Ectodermal cell (in vitro differentiated cells): Measurements from ENCODE around the gene STPG4.
A peak's percentile ranks its signal among the peaks of the same experiment; 100 is the strongest.

Source experiments
- H3K27ac ChIP-seq: 2 replicates; pipeline ENCODE4 v1.7.0; 2013; ENCODE audit warnings: mild to moderate bottlenecking, low read depth, low read length; ENCODE audit not compliant: insufficient read depth, poor library complexity, severe bottlenecking
- H3K27me3 ChIP-seq: 2 replicates; pipeline ENCODE4 v1.7.0; 2013; ENCODE audit warnings: mild to moderate bottlenecking, low read length; ENCODE audit not compliant: insufficient read depth, control insufficient read depth, poor library complexity, severe bottlenecking
- H3K36me3 ChIP-seq: one replicate; pipeline ENCODE4 v1.7.0; 2013; ENCODE audit warnings: low read length; ENCODE audit not compliant: control insufficient read depth, insufficient read depth
- H3K4me1 ChIP-seq: one replicate; pipeline ENCODE4 v1.7.0; 2013; ENCODE audit warnings: low read length; ENCODE audit not compliant: control insufficient read depth, insufficient read depth
- H3K4me3 ChIP-seq: 2 replicates; pipeline ENCODE4 v1.7.0; 2013; ENCODE audit warnings: low read depth, low read length, control low read depth; ENCODE audit not compliant: insufficient read depth
- H3K9me3 ChIP-seq: 2 replicates; pipeline ENCODE4 v1.7.0; 2013; ENCODE audit warnings: mild to moderate bottlenecking, low read length, moderate library complexity; ENCODE audit not compliant: control insufficient read depth
- WGBS, 2 experiments: methylation state at CpG; one replicate each; pipeline ENCODE4 v1.1.7; 2013; ENCODE audit warnings: missing lambda C conversion rate in 2 of 2; 5-methylcytosine and 5-hydroxymethylcytosine counted together

Gene STPG4

GRCh38 chr2:47067788-47068407 lies 87.2 kb downstream of the STPG4 start:
- H3K4me1 ChIP-seq: peaks cover 51% of the 10 kb centered on the region
- H3K4me3 ChIP-seq: no peak overlapping the region
- H3K9me3 ChIP-seq: no peaks in the 10 kb centered on the region
- WGBS, 2 experiments: 89 to 90% methylated on average over 14 of the region's 14 CpGs
- no peaks in the 10 kb centered on the region for H3K36me3 ChIP-seq
- H3K27me3 ChIP-seq: no peaks in the 10 kb centered on the region
- no peak overlapping the region for H3K27ac ChIP-seq

GRCh38 chr2:47065771-47066380 lies 89.2 kb downstream of the STPG4 start:
- Histone ChIP-seq H3K27me3 (no peaks in the 10 kb centered on the region), H3K4me1 (peaks cover 49% of the 10 kb centered on the region), H3K36me3 (no peaks in the 10 kb centered on the region), H3K4me3 (no peak overlapping the region), H3K9me3 (no peaks in the 10 kb centered on the region), H3K27ac (no peak overlapping the region)
- WGBS, 2 experiments: 93% methylated on average over 4 of the region's 4 CpGs

DNA sequence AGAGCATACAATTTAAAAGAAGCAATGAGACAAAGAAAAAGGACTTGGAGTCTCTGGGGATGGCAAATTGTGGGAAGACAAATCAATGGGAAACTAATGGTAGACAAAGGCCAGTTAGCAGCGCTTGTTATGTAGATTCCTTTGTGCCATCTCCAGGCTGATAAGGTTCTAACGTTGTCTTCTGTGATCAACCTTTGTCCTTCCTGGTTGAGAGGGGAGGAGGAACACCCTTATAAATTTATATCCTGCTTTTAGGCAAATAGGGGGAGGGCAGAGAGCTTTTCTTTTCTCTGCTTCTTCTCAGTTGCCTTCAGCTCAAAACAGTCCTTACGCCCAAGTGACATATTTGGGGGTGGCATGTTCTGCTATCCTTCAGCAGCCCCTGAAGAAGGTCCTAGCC lies 89.8 kb downstream of the STPG4 start:
- H3K27ac ChIP-seq: no peak overlapping the region
- no peaks in the 10 kb centered on the region for H3K36me3 ChIP-seq
- H3K4me3 ChIP-seq: no peak overlapping the region
- peaks cover 43% of the 10 kb centered on the region for H3K4me1 ChIP-seq
- WGBS, 2 experiments: 70 to 76% methylated on average over 3 of the region's 3 CpGs
- no peaks in the 10 kb centered on the region for H3K9me3 ChIP-seq
- H3K27me3 ChIP-seq: no peaks in the 10 kb centered on the region

- Histone ChIP-seq H3K9me3 (no peaks in the 10 kb centered on the region), H3K27ac (peak overlapping the region; percentile 33), H3K4me3 (no peak overlapping the region), H3K27me3 (no peaks in the 10 kb centered on the region), H3K36me3 (no peaks in the 10 kb centered on the region), H3K4me1 (peaks cover 37% of the 10 kb centered on the region)
- WGBS, 2 experiments: 92 to 96% methylated on average over 5 of the region's 5 CpGs
Measured at GRCh38 chr2:47064106-47064505, 91.0 kb downstream of the STPG4 start.

GRCh38 chr2:47063538-47063930 lies 91.6 kb downstream of the STPG4 start:
- Histone ChIP-seq H3K36me3 (no peaks in the 10 kb centered on the region), H3K27me3 (no peaks in the 10 kb centered on the region), H3K4me1 (peaks cover 34% of the 10 kb centered on the region), H3K4me3 (no peak overlapping the region), H3K9me3 (no peaks in the 10 kb centered on the region), H3K27ac (peak overlapping the region; percentile 47)
- WGBS, 2 experiments: 82 to 85% methylated on average over 4 of the region's 4 CpGs

GRCh38 chr2:47062681-47063537 lies 92.2 kb downstream of the STPG4 start:
- no peak overlapping the region for H3K4me3 ChIP-seq
- peaks cover 33% of the 10 kb centered on the region for H3K4me1 ChIP-seq
- WGBS, 2 experiments: 83 to 85% methylated on average over 8 of the region's 8 CpGs
- peak overlapping the region; percentile 42 for H3K27ac ChIP-seq
- no peaks in the 10 kb centered on the region for H3K36me3 ChIP-seq
- no peaks in the 10 kb centered on the region for H3K9me3 ChIP-seq
- no peaks in the 10 kb centered on the region for H3K27me3 ChIP-seq

DNA sequence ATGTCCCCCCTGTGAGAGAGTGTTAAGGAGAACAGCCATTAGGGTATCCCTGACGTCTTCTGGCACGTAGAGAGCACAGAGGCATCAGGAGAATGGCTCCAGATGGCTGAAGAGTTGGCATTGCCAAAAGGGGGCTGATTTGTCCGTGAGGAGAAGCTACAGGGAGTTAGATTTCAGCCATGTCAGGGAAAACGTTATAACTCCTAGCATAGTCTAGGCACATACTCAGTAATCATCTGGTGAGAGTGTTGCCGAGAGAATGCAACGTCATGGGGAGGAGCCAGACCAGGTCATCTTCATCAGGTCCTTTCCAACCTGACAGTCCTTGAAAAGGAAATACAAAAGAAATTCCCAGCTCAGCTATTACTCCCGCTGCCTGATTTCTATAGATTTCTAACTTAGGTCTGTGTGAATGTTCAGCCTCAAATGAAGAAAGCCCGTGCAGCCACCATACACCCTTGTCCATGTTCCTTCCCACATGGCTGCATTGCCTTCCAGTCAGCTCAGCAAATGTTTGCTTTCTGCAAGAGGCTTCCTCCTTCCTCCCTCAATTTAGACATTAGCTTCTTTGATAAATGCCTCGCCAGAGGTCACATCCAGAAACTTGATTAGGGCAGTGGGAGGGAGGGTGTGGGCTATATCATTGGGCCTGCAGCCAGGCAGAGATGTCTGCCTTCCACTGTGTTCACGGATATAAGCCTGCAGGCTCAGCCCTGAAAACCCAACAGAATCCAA lies 93.0 kb downstream of the STPG4 start:
- Histone ChIP-seq H3K27ac (peak overlapping the region; percentile 13), H3K4me1 (peaks cover 40% of the 10 kb centered on the region), H3K36me3 (no peaks in the 10 kb centered on the region), H3K27me3 (no peaks in the 10 kb centered on the region), H3K9me3 (no peaks in the 10 kb centered on the region), H3K4me3 (no peak overlapping the region)
- WGBS, 2 experiments: 88% methylated on average over 9 to 10 of the region's 10 CpGs

DNA sequence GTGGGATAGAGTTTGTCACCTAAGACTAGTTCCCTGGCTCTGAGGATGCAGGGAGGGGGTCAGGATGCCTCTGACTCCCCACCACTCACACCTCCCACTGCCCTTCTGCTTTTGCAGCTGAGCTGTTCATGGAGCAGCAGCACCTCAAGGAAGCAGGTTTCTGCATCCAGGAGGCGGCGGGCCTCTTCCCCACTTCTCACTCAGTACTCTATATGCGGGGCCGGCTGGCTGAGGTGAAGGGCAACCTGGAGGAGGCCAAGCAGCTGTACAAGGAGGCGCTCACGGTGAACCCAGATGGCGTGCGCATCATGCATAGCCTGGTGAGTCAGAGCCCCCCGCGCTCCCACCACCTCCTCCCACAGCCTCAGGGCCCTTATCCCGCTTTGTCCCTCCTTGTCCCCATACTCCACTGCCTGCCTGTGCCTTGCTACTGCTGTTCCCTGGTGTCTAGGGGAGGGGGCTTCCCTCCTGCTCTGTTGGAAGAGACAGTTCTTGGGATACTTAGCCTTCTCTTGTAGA lies 94.4 kb downstream of the STPG4 start:
- Histone ChIP-seq H3K9me3 (no peaks in the 10 kb centered on the region), H3K36me3 (no peaks in the 10 kb centered on the region), H3K27ac (no peak overlapping the region), H3K27me3 (no peaks in the 10 kb centered on the region), H3K4me1 (peaks cover 52% of the 10 kb centered on the region), H3K4me3 (no peak overlapping the region)
- WGBS, 2 experiments: 94% methylated on average over 11 of the region's 11 CpGs

GRCh38 chr2:47058003-47058931 lies 96.8 kb downstream of the STPG4 start:
- Histone ChIP-seq H3K27ac (no peak overlapping the region), H3K36me3 (no peaks in the 10 kb centered on the region), H3K4me3 (no peak overlapping the region), H3K9me3 (no peaks in the 10 kb centered on the region), H3K27me3 (no peaks in the 10 kb centered on the region), H3K4me1 (peaks cover 44% of the 10 kb centered on the region)
- WGBS, 2 experiments: 85 to 86% methylated on average over 11 of the region's 11 CpGs
